ENCODE data around the gene WSB2.

GRCh38 chr12:118107694-118108093 lies 46.7 kb upstream of the WSB2 start:
- TF ChIP-seq PATZ1 (CRISPR knock-in tag; IDR thresholded peaks at IDR 0.05; ENCODE audit: borderline replicate concordance) (no peak), ARNTL (CRISPR knock-in tag; IDR thresholded peaks at IDR 0.05; ENCODE audit: borderline replicate concordance, low read depth) (no peak), TOX (CRISPR knock-in tag; IDR thresholded peaks at IDR 0.05; ENCODE audit: borderline replicate concordance) (no peak), CREB5 (CRISPR knock-in tag; IDR thresholded peaks at IDR 0.05; ENCODE audit: low read depth) (no peak), ESRRG (CRISPR knock-in tag; IDR thresholded peaks at IDR 0.05) (no peak)
